GM12872 (cell line): Measurements from ENCODE around the gene SAMMSON.

ENCODE experiments used
- CTCF ChIP-seq: IDR thresholded peaks from 3 replicates; pipeline ENCODE4 v1.5.1; 2011; ENCODE audit warnings: low read depth, mild to moderate bottlenecking, low read length, moderate library complexity; ENCODE audit not compliant: insufficient read depth

The SAMMSON gene

GRCh38 chr3:70069557-70069956 lies 70.0 kb downstream of the SAMMSON start:
- no peak for TF ChIP-seq CTCF

DNA sequence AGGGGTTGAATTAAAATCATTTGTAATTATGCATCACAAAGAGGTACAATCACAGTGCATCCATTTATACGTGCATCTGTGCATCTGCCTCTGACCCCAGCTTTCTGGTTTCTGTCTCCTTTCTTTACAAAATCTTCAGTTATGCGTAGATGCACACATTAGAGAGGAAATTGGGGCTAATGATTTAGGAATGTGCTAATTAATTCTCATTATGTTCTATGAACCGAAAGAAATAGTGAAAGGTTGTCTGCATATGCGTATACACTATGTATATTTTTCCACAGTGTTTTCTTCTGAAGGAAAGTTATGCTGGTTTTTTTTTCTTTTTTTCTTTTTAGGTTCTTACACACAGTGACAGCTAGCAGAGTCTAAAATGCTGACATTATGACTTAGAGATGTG lies 71.6 kb downstream of the SAMMSON start:
- no peak for TF ChIP-seq CTCF

DNA sequence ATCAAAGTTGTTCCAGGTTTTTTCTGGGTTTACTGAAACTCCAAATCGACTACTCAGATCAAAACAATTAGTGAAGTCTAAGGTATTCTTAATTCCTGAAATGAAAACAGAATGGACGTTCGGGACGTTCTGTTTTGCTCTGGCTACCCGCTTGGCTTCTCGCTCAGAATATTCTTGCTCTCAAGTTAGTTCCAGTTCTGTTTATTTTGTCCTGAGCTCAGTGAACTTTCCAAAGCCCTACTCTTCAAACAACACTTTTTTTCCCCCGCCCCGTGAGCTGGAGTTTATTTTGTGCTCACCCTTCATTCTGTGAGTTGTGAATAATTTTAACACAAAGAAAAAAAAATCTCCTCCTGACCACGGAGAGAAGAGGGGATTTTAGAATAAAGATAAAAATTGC lies 72.6 kb downstream of the SAMMSON start:
- no peak for TF ChIP-seq CTCF

GRCh38 chr3:70072754-70073153 lies 73.2 kb downstream of the SAMMSON start:
- TF ChIP-seq CTCF: no peak

DNA sequence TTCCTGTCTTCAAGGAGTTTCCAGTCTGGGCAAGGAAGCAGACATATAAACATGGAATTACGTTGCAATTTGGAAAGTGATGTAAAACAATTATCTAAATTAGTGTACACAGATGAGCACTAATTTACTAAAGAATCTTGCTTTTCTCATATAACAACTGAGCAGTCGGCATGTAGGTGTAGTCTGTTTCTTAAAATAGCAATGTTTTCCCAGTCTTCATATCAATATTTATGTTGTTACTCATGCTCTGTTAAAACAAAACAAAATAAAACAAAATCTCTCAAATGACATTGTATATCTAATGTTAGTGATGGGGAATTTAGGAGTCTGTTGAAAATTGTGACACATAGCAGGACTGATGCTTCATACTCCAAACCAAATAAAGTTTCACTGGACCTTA lies 75.6 kb downstream of the SAMMSON start:
- no peak for TF ChIP-seq CTCF

DNA sequence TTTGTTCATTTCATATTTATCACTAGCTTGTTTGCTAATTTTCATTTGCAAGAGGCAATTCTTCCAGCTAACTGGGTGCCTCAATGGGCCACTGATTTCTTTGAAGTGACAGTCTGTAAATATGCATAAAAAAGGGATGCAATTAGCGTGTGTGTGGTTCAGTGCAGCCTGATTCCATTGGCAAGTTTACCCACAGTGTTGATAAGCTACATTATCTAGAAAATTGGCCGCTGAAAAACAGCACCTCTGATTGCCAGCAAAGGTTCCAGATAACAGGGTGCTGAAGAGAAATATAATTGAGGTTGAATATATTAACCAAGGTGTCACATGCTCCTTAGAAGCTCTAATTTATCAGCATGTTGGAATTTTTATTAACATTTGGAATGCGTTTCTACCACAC lies 76.9 kb downstream of the SAMMSON start:
- TF ChIP-seq CTCF: no peak

DNA sequence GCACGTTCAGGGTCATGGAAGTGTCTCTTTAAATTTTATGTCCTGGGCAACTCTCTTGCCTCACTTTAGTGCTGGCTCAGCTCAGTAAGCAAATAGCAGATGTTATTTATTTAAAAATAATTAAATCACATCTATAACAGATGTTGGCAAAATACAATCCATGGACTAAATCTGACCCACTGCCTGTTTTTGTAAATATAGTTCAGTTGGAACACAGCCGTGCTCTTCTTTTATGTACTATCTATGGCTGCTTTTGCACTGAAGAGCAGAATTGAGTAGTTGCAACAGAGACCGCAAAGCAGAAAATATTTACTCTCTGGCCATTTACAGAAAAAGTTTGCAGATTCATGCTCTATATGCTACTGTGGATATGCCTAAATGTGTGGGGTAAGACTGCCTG lies 79.2 kb downstream of the SAMMSON start:
- no peak for TF ChIP-seq CTCF

DNA sequence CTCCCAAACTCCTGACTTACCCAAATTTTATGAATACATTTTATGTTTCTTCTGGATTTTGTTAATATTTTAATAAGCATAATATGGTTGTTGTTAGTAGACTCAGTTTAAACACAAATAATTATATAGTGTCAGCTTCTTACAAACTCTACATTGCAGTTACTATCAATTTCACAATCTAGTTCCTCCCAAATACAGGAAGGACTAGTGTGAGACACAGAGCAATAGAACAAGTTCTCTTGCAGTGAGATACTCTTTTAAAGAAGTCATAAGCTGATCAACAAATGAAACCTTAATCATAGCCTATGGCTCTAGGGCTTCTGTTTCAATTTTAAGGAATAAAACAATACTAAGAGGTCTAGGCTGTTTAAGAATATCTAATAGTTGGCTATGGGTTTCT lies 86.1 kb downstream of the SAMMSON start:
- TF ChIP-seq CTCF: no peak
